H9 (cell line): Measurements from ENCODE around the gene PCDHB12. TPM values are rescaled to one million over a fixed set of nuclear protein-coding genes. Genes with fewer than 3 reads are reported as not detected.
"Not testable (repeated sequence)": the region's sequence is repeated elsewhere in the genome, so short reads cannot be mapped to it uniquely, and the experiment has no call there.

Experiments used
- DNase-seq: peaks from one replicate; pipeline ENCODE4 v3.0.0-alpha.2; 2017
- H2AFZ ChIP-seq: one replicate; pipeline ENCODE4 v1.6.1; 2013; ENCODE audit warnings: mild to moderate bottlenecking, low read length, control low read depth, moderate library complexity
- H2AK5ac ChIP-seq: 2 replicates; pipeline ENCODE4 v1.6.1; 2013; ENCODE audit warnings: low read length, control low read depth, mixed read lengths; ENCODE audit not compliant: insufficient read length
- H2BK120ac ChIP-seq: one replicate; pipeline ENCODE4 v1.6.1; 2013; ENCODE audit warnings: low read depth, mild to moderate bottlenecking, low read length, control low read depth, inconsistent platforms; ENCODE audit not compliant: poor library complexity, severe bottlenecking
- H2BK12ac ChIP-seq: 2 replicates; pipeline ENCODE4 v1.6.1; 2013; ENCODE audit warnings: low read length, control low read depth, mixed read lengths, low read depth; ENCODE audit not compliant: insufficient read length
- H2BK15ac ChIP-seq: 2 replicates; pipeline ENCODE4 v1.6.1; 2013; ENCODE audit warnings: low read depth, low read length, control low read depth
- H2BK20ac ChIP-seq: one replicate; pipeline ENCODE4 v1.6.1; 2013; ENCODE audit warnings: low read depth, mild to moderate bottlenecking, low read length, control low read depth, inconsistent platforms; ENCODE audit not compliant: poor library complexity, severe bottlenecking
- H2BK5ac ChIP-seq: 2 replicates; pipeline ENCODE4 v1.6.1; 2013; ENCODE audit warnings: low read length, control low read depth, mixed read lengths; ENCODE audit not compliant: insufficient read length
- H3K14ac ChIP-seq: 2 replicates; pipeline ENCODE4 v1.6.1; 2013; ENCODE audit warnings: low read length, control low read depth; ENCODE audit not compliant: insufficient read depth
- H3K18ac ChIP-seq: 2 replicates; pipeline ENCODE4 v1.6.1; 2013; ENCODE audit warnings: low read depth, mild to moderate bottlenecking, mixed read lengths, low read length, control low read depth; ENCODE audit not compliant: insufficient read length
- H3K23ac ChIP-seq: 2 replicates; pipeline ENCODE4 v1.6.1; 2013; ENCODE audit warnings: low read length, control low read depth, mixed read lengths, low read depth; ENCODE audit not compliant: insufficient read length
- H3K23me2 ChIP-seq: 2 replicates; pipeline ENCODE4 v1.6.1; 2013; ENCODE audit warnings: low read depth, mild to moderate bottlenecking, mixed read lengths, low read length, control low read depth; ENCODE audit not compliant: insufficient read length, poor library complexity, severe bottlenecking
- H3K27ac ChIP-seq: 2 replicates; pipeline ENCODE4 v1.5.1; 2013; ENCODE audit warnings: low read length, control low read depth, mixed read lengths, low read depth; ENCODE audit not compliant: insufficient read length
- H3K27me3 ChIP-seq: 2 replicates; pipeline ENCODE4 v1.6.1; 2013; ENCODE audit warnings: low read length, control low read depth, inconsistent platforms; ENCODE audit not compliant: insufficient read depth
- H3K4ac ChIP-seq: 2 replicates; pipeline ENCODE4 v1.6.1; 2013; ENCODE audit warnings: low read depth, mild to moderate bottlenecking, control low read depth, inconsistent platforms, low read length, moderate library complexity
- H3K4me1 ChIP-seq: 2 replicates; pipeline ENCODE4 v1.6.1; 2013; ENCODE audit warnings: low read length, control low read depth, inconsistent platforms; ENCODE audit not compliant: insufficient read depth
- H3K4me2 ChIP-seq: 2 replicates; pipeline ENCODE4 v1.6.1; 2013; ENCODE audit warnings: low read length, control low read depth, mixed read lengths; ENCODE audit not compliant: insufficient read length, insufficient read depth
- H3K56ac ChIP-seq: 2 replicates; pipeline ENCODE4 v1.6.1; 2013; ENCODE audit warnings: low read depth, mild to moderate bottlenecking, mixed read lengths, low read length, control low read depth; ENCODE audit not compliant: insufficient read length
- H3K79me1 ChIP-seq: 2 replicates; pipeline ENCODE4 v1.6.1; 2013; ENCODE audit warnings: low read depth, mild to moderate bottlenecking, moderate library complexity, low read length, control low read depth, inconsistent platforms; ENCODE audit not compliant: insufficient read depth, poor library complexity, severe bottlenecking
- H3K79me2 ChIP-seq: 2 replicates; pipeline ENCODE4 v1.6.1; 2013; ENCODE audit warnings: low read length, control low read depth, inconsistent platforms; ENCODE audit not compliant: insufficient read depth
- H3K9ac ChIP-seq: 2 replicates; pipeline ENCODE4 v1.6.1; 2013; ENCODE audit warnings: low read length, control low read depth, mixed read lengths; ENCODE audit not compliant: insufficient read length; ENCODE audit errors: extremely low read depth
- H3K9me3 ChIP-seq: one replicate; pipeline ENCODE4 v1.6.1; 2013; ENCODE audit warnings: low read depth, low read length, inconsistent platforms; ENCODE audit not compliant: control insufficient read depth
- H3T11ph ChIP-seq: one replicate; pipeline ENCODE4 v1.6.1; 2013; ENCODE audit warnings: mild to moderate bottlenecking, low read length, control low read depth, inconsistent platforms
- H4K20me1 ChIP-seq: one replicate; pipeline ENCODE4 v1.6.1; 2013; ENCODE audit not compliant: control insufficient read depth, insufficient read length, insufficient read depth
- H4K5ac ChIP-seq: 2 replicates; pipeline ENCODE4 v1.6.1; 2013; ENCODE audit warnings: low read depth, mild to moderate bottlenecking, mixed read lengths, low read length, control low read depth; ENCODE audit not compliant: insufficient read length
- H4K8ac ChIP-seq: replicated peaks from 2 replicates; pipeline ENCODE4 v1.6.1; 2013; ENCODE audit warnings: low read length, control low read depth, mixed read lengths, low read depth; ENCODE audit not compliant: insufficient read length
- H4K91ac ChIP-seq: 2 replicates; pipeline ENCODE4 v1.6.1; 2013; ENCODE audit warnings: low read depth, mild to moderate bottlenecking, moderate library complexity, mixed read lengths, low read length, control low read depth; ENCODE audit not compliant: insufficient read length
- H3K27ac Mint-ChIP-seq, 3 experiments: 2 replicates in 2 of 3; 3 replicates in 1 of 3; pipeline ENCODE4 v1.8.0; 2020 to 2021; ENCODE audit warnings: mixed read lengths in 3 of 3, mild to moderate bottlenecking in 1 of 3, moderate library complexity in 1 of 3
- H3K27me3 Mint-ChIP-seq: 2 replicates; pipeline ENCODE4 v1.8.0; 2021; ENCODE audit warnings: low read depth, mild to moderate bottlenecking, moderate library complexity, mixed read lengths
- H3K36me3 Mint-ChIP-seq, 3 experiments: 2 replicates in 2 of 3; 3 replicates in 1 of 3; pipeline ENCODE4 v1.8.0; 2020 to 2021; ENCODE audit warnings: low read depth in 3 of 3, mixed read lengths in 3 of 3; ENCODE audit not compliant: insufficient read depth in 1 of 3
- H3K4me1 Mint-ChIP-seq, 2 experiments: 2 replicates each; pipeline ENCODE4 v1.8.0; 2020; ENCODE audit warnings: mixed read lengths in 2 of 2
- H3K4me3 Mint-ChIP-seq, 2 experiments: 2 replicates in 1 of 2; 3 replicates in 1 of 2; pipeline ENCODE4 v1.8.0; 2020 to 2021; ENCODE audit warnings: mild to moderate bottlenecking in 2 of 2, mixed read lengths in 2 of 2, moderate library complexity in 1 of 2
- H3K9me3 Mint-ChIP-seq, 2 experiments: 2 replicates in 1 of 2; 3 replicates in 1 of 2; pipeline ENCODE4 v1.8.0; 2020; ENCODE audit warnings: mild to moderate bottlenecking in 2 of 2, mixed read lengths in 2 of 2, moderate library complexity in 1 of 2
- CTCF ChIP-seq: fragments of 200-600 bp; sonication (generic); conservative IDR thresholded peaks from 3 replicates; pipeline ENCODE4 v1.8.0; 2021; ENCODE audit warnings: antibody characterized with exemption, mild to moderate bottlenecking
- WGBS: extraction: QIAGEN DNeasy Blood & Tissue Kit; methylation state at CpG from one replicate; pipeline ENCODE4 v1.1.7; 2013; ENCODE audit warnings: missing lambda C conversion rate, low lambda C conversion rate, mixed read lengths; ENCODE audit not compliant: insufficient read length; ENCODE audit errors: extremely low coverage; 5-methylcytosine and 5-hydroxymethylcytosine counted together
- total RNA-seq: library from RNA; stranded (reverse); gene quantifications from 2 replicates; pipeline ENCODE4 v1.2.1, GENCODE V29; 2021

Gene PCDHB12
- total RNA-seq, 1 experiment from 2014 or later: 3.1 TPM

- Mint-ChIP-seq H3K4me1 (peaks cover 7 to 15% of the 10 kb centered on the region in 2 experiments), H3K27ac (peak within 1 kb of the TSS in 1 of 3 experiments; percentile 89; a peak in 1 of 7 replicates), H3K9me3 (peaks cover 29 to 35% of the 10 kb centered on the region in 2 experiments), H3K4me3 (peak within 1 kb of the TSS in 1 of 2 experiments; percentile 50; a peak in 2 of 5 replicates), H3K36me3 (peaks cover 13 to 33% (median 17%) of the 10 kb centered on the region in 3 experiments), H3K27me3 (no peaks in the 10 kb centered on the region; the same call in none of the 2 replicates)
- peak; percentile 59 for DNase-seq
- peak; percentile 88 for TF ChIP-seq CTCF
- Histone ChIP-seq H3K14ac (no peak within 1 kb of the TSS), H2BK12ac (no peak within 1 kb of the TSS), H2BK15ac (no peak within 1 kb of the TSS), H2BK20ac (no peak within 1 kb of the TSS), H3K27me3 (no peaks in the 10 kb centered on the region), H4K20me1 (no peaks in the 10 kb centered on the region), H3K27ac (no peak within 1 kb of the TSS), H3K4me2 (no peak within 1 kb of the TSS), H3K56ac (no peak within 1 kb of the TSS), H3K79me1 (no peaks in the 10 kb centered on the region), H2BK5ac (no peak within 1 kb of the TSS), H3K23me2 (no peaks in the 10 kb centered on the region), H3K4ac (no peak within 1 kb of the TSS), H3T11ph (no peak within 1 kb of the TSS), H4K8ac (no peak within 1 kb of the TSS), H2AK5ac (no peak within 1 kb of the TSS), H2BK120ac (no peak within 1 kb of the TSS), H3K79me2 (no peaks in the 10 kb centered on the region), H3K18ac (no peak within 1 kb of the TSS), H4K91ac (no peak within 1 kb of the TSS), H3K23ac (no peak within 1 kb of the TSS), H3K9ac (no peak within 1 kb of the TSS), H2AFZ (peak within 1 kb of the TSS; percentile 94), H4K5ac (no peak within 1 kb of the TSS), H3K4me1 (no peaks in the 10 kb centered on the region), H3K9me3 (no peaks in the 10 kb centered on the region)
- WGBS: no CpG with 5 or more reads among the region's 9 CpGs
Measured at GRCh38 chr5:141186897-141187512, 21.5 kb upstream of the PCDHB12 start, which contains the start of gene PCDHB9. TSS of gene PCDHB9 (plus strand) at chr5:141187161. CDS start at chr5:141187319, 158 bp downstream.

- not testable (repeated sequence) for H3K14ac ChIP-seq, H3K4ac ChIP-seq, H2BK15ac ChIP-seq, H4K91ac ChIP-seq, H2AFZ ChIP-seq, H2BK5ac ChIP-seq, H3T11ph ChIP-seq, H2AK5ac ChIP-seq, H3K9me3 ChIP-seq, H2BK12ac ChIP-seq, H4K8ac ChIP-seq, H3K27ac ChIP-seq, H2BK20ac ChIP-seq, DNase-seq, H3K23me2 ChIP-seq, H3K4me3 Mint-ChIP-seq, H3K23ac ChIP-seq, H4K20me1 ChIP-seq, H2BK120ac ChIP-seq, H3K4me2 ChIP-seq, H3K27me3 ChIP-seq, H3K27me3 Mint-ChIP-seq, H3K27ac Mint-ChIP-seq, H3K18ac ChIP-seq, H3K56ac ChIP-seq, H3K9ac ChIP-seq, H3K4me1 ChIP-seq, H3K79me1 ChIP-seq, H3K79me2 ChIP-seq, H4K5ac ChIP-seq
- whole genome bisulfite sequencing: no CpG with 5 or more reads among the region's 37 CpGs
- Mint-ChIP-seq H3K4me1 (peaks cover 7 to 10% of the 10 kb centered on the region in 2 experiments), H3K9me3 (peaks cover 27% of the 10 kb centered on the region in 2 experiments), H3K36me3 (peaks cover 12 to 29% (median 14%) of the 10 kb centered on the region in 3 experiments)
Measured at GRCh38 chr5:141188682-141189081, 19.8 kb upstream of the PCDHB12 start.
